K562 (cell line): ENCODE results near the gene NTRK1. TPM values are rescaled to one million over a fixed set of nuclear protein-coding genes. Genes with fewer than 3 reads are reported as not detected.

ENCODE experiments used
- BRCA1 ChIP-seq, 2 experiments: fragments of 450-650 bp in 1 of 2; sonication (generic) in 1 of 2; formaldehyde crosslinking in 1 of 2; IDR thresholded peaks; 2 replicates each; pipeline versions ENCODE4 v1.5.0 to v1.6.1; 2017 to 2020; ENCODE audit warnings: mild to moderate bottlenecking in 1 of 2, missing genetic modification reagents in 1 of 2
- BRD4 ChIP-seq: fragments of 200-600 bp; sonication (generic); IDR thresholded peaks from 2 replicates; pipeline ENCODE4 v1.6.1; 2017; ENCODE audit warnings: inconsistent platforms
- CBFA2T2 ChIP-seq: fragments of 450-650 bp; conservative IDR thresholded peaks from 2 replicates; pipeline ENCODE4 v1.6.1; 2017; ENCODE audit warnings: mild to moderate bottlenecking
- CUX1 ChIP-seq: fragments of 200-800 bp; sonication (Bioruptor generic); IDR thresholded peaks from 2 replicates; pipeline ENCODE4 v1.6.1; 2016; ENCODE audit warnings: missing genetic modification characterization, missing compliant biosample characterization
- ILK ChIP-seq: fragments of 450-650 bp; IDR thresholded peaks from 2 replicates; pipeline ENCODE4 v1.6.1; 2016; ENCODE audit warnings: missing genetic modification characterization, low read depth, mild to moderate bottlenecking, missing compliant biosample characterization, moderate library complexity, borderline replicate concordance
- KAT8 ChIP-seq: fragments of 450-650 bp; IDR thresholded peaks from 2 replicates; pipeline ENCODE4 v1.6.1; 2016; ENCODE audit warnings: low read depth, mild to moderate bottlenecking
- MXD1 ChIP-seq: fragments of 250-450 bp; sonication (Bioruptor Pico); IDR thresholded peaks from 2 replicates; pipeline ENCODE4 v1.8.0; 2021; ENCODE audit warnings: borderline replicate concordance, mild to moderate bottlenecking, moderate library complexity; ENCODE audit not compliant: poor library complexity, severe bottlenecking
- PCBP2 ChIP-seq: fragments of 200-400 bp; formaldehyde crosslinking; IDR thresholded peaks from 2 replicates; pipeline ENCODE4 v1.6.1; 2018; ENCODE audit warnings: low read length, low read depth, mild to moderate bottlenecking, moderate library complexity; ENCODE audit not compliant: poor library complexity, severe bottlenecking
- RBM17 ChIP-seq: fragments of 200-400 bp; formaldehyde crosslinking; IDR thresholded peaks from 2 replicates; pipeline ENCODE4 v1.6.1; 2017; ENCODE audit warnings: low read depth, mild to moderate bottlenecking, low read length, borderline replicate concordance
- STAG1 ChIP-seq: sonication (generic); formaldehyde crosslinking; IDR thresholded peaks from 2 replicates; pipeline ENCODE4 v1.5.0; 2020; ENCODE audit warnings: missing genetic modification reagents, borderline replicate concordance
- TEAD1 ChIP-seq, 2 experiments: fragments of 450-650 bp in 1 of 2; sonication (generic) in 1 of 2; formaldehyde crosslinking; IDR thresholded peaks; 2 replicates each; pipeline versions ENCODE4 v1.4.0 to v1.8.0; 2020 to 2022; ENCODE audit warnings: mild to moderate bottlenecking in 2 of 2, missing genetic modification reagents in 1 of 2
- ZNF239 ChIP-seq: fragments of 250-450 bp; sonication (Bioruptor Pico); IDR thresholded peaks from 2 replicates; pipeline ENCODE4 v1.4.0; 2020; ENCODE audit warnings: mild to moderate bottlenecking
- ZNF384 ChIP-seq: IDR thresholded peaks from 2 replicates; pipeline ENCODE4 v1.6.1; 2012; ENCODE audit warnings: low read depth, low read length, improper control_type of control experiment
- polyA plus RNA-seq, 8 experiments: library from polyadenylated mRNA; depleted of rRNA in 4 of 8; stranded (reverse) in 5 of 8; unstranded in 3 of 8; fragments of >200 nt; fragmentation: Nextera tagmentation in 2 of 8; fragmentation: Illumina TruSeq in 1 of 8; extraction: Ambion mirVana in 2 of 8; extraction: Trizol in 1 of 8; gene quantifications; 2 replicates each; pipeline versions ENCODE4 v1.2.1 to v1.2.3, GENCODE V29; 2011 to 2014; ENCODE audit warnings: inconsistent platforms in 1 of 8, missing spikeins in 1 of 8
- total RNA-seq, 7 experiments: library from RNA; depleted of rRNA in 6 of 7; stranded (reverse); fragments of >200 nt in 6 of 7; fragmentation: Illumina TruSeq in 2 of 7; extraction: Trizol in 2 of 7; gene quantifications; 2 replicates each; pipeline versions ENCODE4 v1.2.1 to v1.2.3, GENCODE V29; 2011 to 2021; ENCODE audit warnings: low replicate concordance in 1 of 7
- TF ChIP-seq, protein P1 (sequence below): fragments of 250-450 bp; sonication (Bioruptor Pico); IDR thresholded peaks from 2 replicates; pipeline ENCODE4 v1.5.1; 2021; ENCODE audit warnings: mild to moderate bottlenecking
- TF ChIP-seq, protein P2 (sequence below): fragments of 250-450 bp; sonication (Bioruptor Pico); IDR thresholded peaks from 2 replicates; pipeline ENCODE4 v1.4.0; 2020; ENCODE audit warnings: mild to moderate bottlenecking, moderate library complexity

NTRK1 gene
- total and polyA plus RNA-seq, 9 of the 15 experiments (the other 6 are each of a cell fraction or from before 2014, with no cell fraction given), result 0.46 to 30.0 (median 7.9) TPM

DNA sequence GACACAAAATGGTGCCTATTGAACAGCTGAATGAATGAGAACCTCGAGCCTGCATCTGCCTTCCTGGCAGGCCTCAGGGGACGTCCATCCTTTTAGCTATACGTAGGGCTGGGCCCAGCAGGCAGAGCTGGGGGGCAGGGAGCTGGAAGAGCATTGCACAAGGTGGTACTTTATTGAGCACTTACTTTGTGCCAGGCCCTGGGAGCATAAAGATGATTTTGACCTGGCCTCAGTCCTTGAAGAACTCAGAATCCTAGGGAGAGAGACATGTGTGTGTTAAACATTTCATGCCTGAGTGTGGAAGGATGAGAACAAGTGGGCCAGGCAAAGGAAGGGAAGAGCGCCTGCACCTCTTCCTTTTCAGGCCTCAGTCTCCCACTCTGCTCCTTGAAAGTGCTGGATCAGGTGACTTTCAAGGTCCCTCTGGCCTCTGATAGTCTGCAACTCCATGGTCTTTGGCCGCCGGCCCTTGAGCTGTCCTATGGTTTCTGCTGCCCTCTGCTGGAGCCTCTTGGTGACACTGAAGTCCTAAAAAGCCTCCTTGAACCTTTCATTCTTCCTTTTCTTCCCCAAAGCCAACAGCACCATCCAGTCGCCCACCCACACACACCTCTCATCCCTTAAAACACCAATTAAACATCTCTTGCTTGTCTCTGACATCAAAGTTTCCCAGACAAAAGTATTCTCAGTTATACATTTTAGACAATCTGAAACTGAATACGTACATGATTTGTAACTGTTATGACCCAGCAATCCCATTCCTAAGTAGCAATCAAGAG, 29.3 kb downstream of the NTRK1 start (continued):
- TF ChIP-seq, protein P1, sequence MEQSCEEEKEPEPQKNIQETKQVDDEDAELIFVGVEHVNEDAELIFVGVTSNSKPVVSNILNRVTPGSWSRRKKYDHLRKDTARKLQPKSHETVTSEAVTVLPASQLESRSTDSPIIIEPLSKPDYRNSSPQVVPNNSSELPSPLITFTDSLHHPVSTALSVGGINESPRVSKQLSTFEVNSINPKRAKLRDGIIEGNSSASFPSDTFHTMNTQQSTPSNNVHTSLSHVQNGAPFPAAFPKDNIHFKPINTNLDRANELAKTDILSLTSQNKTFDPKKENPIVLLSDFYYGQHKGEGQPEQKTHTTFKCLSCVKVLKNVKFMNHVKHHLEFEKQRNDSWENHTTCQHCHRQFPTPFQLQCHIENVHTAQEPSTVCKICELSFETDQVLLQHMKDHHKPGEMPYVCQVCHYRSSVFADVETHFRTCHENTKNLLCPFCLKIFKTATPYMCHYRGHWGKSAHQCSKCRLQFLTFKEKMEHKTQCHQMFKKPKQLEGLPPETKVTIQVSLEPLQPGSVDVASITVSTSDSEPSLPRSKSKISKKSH (CRISPR knock-in tag), result no peak
- TF ChIP-seq CBFA2T2 (0 out of 2 replicates have a peak, but pooled peaks have one; percentile 10), STAG1 (CRISPR knock-in tag) (peak; percentile 63), ILK (tag) (no peak), KAT8 (0 out of 2 replicates have a peak, but pooled peaks have one; percentile 36), ZNF384 (no peak), TEAD1 (CRISPR knock-in tag; IDR thresholded peaks at IDR 0.05) (no peak), MXD1 (CRISPR knock-in tag) (no peak), BRD4 (no peak), ZNF239 (CRISPR knock-in tag) (no peak), CUX1 (no peak), BRCA1 (IDR thresholded peaks at IDR 0.05) (no peak), BRCA1 (CRISPR knock-in tag; IDR thresholded peaks at IDR 0.05) (no peak), RBM17 (no peak), PCBP2 (no peak)
- TF ChIP-seq, protein P2, sequence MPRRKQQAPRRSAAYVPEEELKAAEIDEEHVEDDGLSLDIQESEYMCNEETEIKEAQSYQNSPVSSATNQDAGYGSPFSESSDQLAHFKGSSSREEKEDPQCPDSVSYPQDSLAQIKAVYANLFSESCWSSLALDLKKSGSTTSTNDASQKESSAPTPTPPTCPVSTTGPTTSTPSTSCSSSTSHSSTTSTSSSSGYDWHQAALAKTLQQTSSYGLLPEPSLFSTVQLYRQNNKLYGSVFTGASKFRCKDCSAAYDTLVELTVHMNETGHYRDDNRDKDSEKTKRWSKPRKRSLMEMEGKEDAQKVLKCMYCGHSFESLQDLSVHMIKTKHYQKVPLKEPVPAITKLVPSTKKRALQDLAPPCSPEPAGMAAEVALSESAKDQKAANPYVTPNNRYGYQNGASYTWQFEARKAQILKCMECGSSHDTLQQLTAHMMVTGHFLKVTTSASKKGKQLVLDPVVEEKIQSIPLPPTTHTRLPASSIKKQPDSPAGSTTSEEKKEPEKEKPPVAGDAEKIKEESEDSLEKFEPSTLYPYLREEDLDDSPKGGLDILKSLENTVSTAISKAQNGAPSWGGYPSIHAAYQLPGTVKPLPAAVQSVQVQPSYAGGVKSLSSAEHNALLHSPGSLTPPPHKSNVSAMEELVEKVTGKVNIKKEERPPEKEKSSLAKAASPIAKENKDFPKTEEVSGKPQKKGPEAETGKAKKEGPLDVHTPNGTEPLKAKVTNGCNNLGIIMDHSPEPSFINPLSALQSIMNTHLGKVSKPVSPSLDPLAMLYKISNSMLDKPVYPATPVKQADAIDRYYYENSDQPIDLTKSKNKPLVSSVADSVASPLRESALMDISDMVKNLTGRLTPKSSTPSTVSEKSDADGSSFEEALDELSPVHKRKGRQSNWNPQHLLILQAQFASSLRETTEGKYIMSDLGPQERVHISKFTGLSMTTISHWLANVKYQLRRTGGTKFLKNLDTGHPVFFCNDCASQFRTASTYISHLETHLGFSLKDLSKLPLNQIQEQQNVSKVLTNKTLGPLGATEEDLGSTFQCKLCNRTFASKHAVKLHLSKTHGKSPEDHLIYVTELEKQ (CRISPR knock-in tag), result no peak
